Panc1 (cell line): Measurements from ENCODE around the gene PNLDC1.

Experiments
- CTCF ChIP-seq: fragments of 450-650 bp; IDR thresholded peaks from 2 replicates; pipeline ENCODE4 v1.5.1; 2017; ENCODE audit warnings: mild to moderate bottlenecking
- POLR2AphosphoS5 ChIP-seq: IDR thresholded peaks from 2 replicates; pipeline ENCODE4 v1.6.1; 2012; ENCODE audit warnings: mild to moderate bottlenecking, low read depth, low read length, moderate library complexity
- REST ChIP-seq, 2 experiments: IDR thresholded peaks; 2 replicates each; pipeline ENCODE4 v1.6.1; 2011 to 2012; ENCODE audit warnings: low read depth in 2 of 2, control low read depth in 1 of 2, low read length in 1 of 2, mild to moderate bottlenecking in 1 of 2, moderate library complexity in 1 of 2; ENCODE audit not compliant: insufficient read depth in 1 of 2
- SIN3A ChIP-seq: IDR thresholded peaks from 2 replicates; pipeline ENCODE4 v1.6.1; 2012; ENCODE audit warnings: low read depth, mild to moderate bottlenecking, low read length, moderate library complexity, borderline replicate concordance; ENCODE audit not compliant: insufficient read depth
- TCF7L2 ChIP-seq: IDR thresholded peaks from 2 replicates; pipeline ENCODE4 v1.6.1; 2011; ENCODE audit warnings: mild to moderate bottlenecking, low read depth, low read length, inconsistent platforms

- TF ChIP-seq CTCF (no peak), POLR2AphosphoS5 (peak; percentile 84), SIN3A (peak; percentile 74; the same call in 1 of the 2 replicates), REST (IDR thresholded peaks at IDR 0.05; ENCODE audit: insufficient read depth in 1 of 2, low read depth in 2 of 2, low read length in 1 of 2) (no peak), TCF7L2 (no peak)
Measured at GRCh38 chr6:159761873-159762680, 38.0 kb upstream of the PNLDC1 start, which contains the start of gene ACAT2.
